ENCODE measurements around the gene CRYGS. TPM values are rescaled to one million over a fixed set of nuclear protein-coding genes. Genes with fewer than 3 reads are reported as not detected.

The CRYGS gene
- total RNA-seq, 4 donors from 2014 or later = 1.4 to 12.3 (median 5.7) TPM

GRCh38 chr3:186511702-186512101 lies 32.5 kb downstream of the CRYGS start:
- Histone ChIP-seq H3K4me1 (peaks cover 0 to 4% (median 0%) of the 10 kb centered on the region in 4 donors), H3K4me3 (no peak overlapping the region), H3K9me3 (peaks cover 0 to 2% (median 0%) of the 10 kb centered on the region in 4 donors), H3K36me3 (no peaks in the 10 kb centered on the region), H3K27me3 (no peaks in the 10 kb centered on the region), H3K27ac (no peak overlapping the region)
- no peak for DNase-seq
- TF ChIP-seq CTCF (IDR thresholded peaks at IDR 0.05) = no peak
- TF ChIP-seq POLR2A (IDR thresholded peaks at IDR 0.05) = no peak

DNA sequence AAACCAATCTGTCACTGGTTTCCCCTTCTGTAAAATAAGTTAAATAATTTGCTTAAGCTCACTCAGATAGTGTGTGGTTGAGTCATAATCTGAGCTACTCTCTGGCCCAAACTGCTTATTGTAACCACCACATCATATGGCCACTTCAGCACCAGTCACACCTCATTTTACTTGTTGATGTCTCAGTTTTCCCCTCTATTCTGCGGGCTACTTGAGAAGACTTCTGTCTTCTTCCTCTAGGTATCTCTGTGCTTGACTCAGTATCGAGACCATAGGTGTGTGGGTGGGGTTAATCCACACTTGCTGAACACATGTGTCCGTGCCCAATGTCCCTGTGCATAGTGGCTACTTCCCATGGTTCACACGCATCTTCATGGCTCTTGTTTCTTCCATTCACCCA lies 32.9 kb downstream of the CRYGS start:
- no peaks in the 10 kb centered on the region for H3K9me3 ChIP-seq
- peaks cover 0 to 4% (median 0%) of the 10 kb centered on the region in 4 donors for H3K4me1 ChIP-seq
- no peak for DNase-seq
- H3K27ac ChIP-seq = no peak overlapping the region
- H3K4me3 ChIP-seq = no peak overlapping the region
- no peaks in the 10 kb centered on the region for H3K27me3 ChIP-seq
- no peaks in the 10 kb centered on the region for H3K36me3 ChIP-seq
- TF ChIP-seq CTCF (IDR thresholded peaks at IDR 0.05) = no peak
- TF ChIP-seq POLR2A (IDR thresholded peaks at IDR 0.05) = no peak

DNA sequence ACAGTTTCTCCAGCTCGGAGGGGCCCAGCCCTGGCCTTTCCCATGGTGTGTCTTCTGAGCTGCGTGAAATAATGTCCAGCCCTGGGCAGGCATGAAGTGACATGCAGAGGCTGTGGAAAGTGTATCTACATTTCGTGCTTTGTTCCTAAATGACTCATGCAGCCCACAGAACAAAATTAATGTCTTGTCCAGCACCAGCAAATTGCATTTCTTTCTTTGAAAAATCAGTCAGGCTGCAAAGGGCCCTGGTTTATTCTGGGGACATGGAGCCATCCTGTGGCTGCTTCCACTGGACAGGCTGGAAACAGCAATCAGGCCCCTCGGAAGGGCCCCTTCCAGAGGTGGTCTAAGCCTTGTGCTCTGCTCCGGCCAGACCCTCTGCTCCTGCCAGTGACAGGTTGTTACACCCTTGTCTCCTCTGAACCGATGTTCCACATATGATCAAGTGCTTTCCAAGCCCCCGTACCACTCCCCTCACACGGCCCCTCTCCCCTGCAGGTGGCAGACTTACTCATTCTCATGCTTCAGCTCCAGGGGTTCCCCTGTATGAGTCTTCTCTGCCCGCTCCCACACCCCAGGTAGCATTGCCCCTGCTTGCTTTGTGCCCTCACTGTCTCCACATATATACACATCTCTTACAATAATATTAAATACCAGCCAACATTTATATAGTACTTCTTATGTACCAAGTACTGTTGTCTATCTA lies 33.7 kb downstream of the CRYGS start:
- no peaks in the 10 kb centered on the region for H3K27me3 ChIP-seq
- H3K4me3 ChIP-seq = no peak overlapping the region
- H3K36me3 ChIP-seq = no peaks in the 10 kb centered on the region
- TF ChIP-seq CTCF (IDR thresholded peaks at IDR 0.05) = no peak
- no peak for TF ChIP-seq POLR2A (IDR thresholded peaks at IDR 0.05)
- peaks cover 0 to 4% (median 0%) of the 10 kb centered on the region in 4 donors for H3K4me1 ChIP-seq
- no peaks in the 10 kb centered on the region for H3K9me3 ChIP-seq
- no peak for DNase-seq
- no peak overlapping the region for H3K27ac ChIP-seq

DNA sequence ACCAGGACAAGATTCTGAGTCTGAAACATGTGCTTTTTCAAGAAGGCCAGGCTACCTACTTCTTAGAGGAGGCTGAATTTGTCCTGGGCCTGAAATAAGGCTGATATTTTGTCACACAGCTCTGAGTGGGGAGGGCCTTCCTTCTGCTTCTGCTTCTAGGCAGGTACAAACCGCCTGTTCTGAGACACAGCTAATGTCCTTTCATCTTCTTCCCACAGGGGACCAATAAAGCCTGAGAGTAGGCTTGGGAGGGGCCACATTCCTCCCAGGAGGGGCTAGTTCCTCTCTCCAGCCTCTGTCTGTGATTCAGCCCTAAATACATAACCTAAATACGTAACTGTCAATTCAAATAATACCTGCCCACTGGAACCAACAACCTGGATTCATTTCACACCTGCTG lies 34.8 kb downstream of the CRYGS start:
- DNase-seq = no peak
- Histone ChIP-seq H3K27me3 (no peaks in the 10 kb centered on the region), H3K4me1 (no peaks in the 10 kb centered on the region), H3K27ac (no peak overlapping the region), H3K36me3 (no peaks in the 10 kb centered on the region), H3K9me3 (no peaks in the 10 kb centered on the region), H3K4me3 (no peak overlapping the region)
- no peak for TF ChIP-seq POLR2A (IDR thresholded peaks at IDR 0.05)

- no peak overlapping the region for H3K4me3 ChIP-seq
- no peaks in the 10 kb centered on the region for H3K36me3 ChIP-seq
- no peaks in the 10 kb centered on the region for H3K27me3 ChIP-seq
- DNase-seq = no peak
- no peaks in the 10 kb centered on the region for H3K9me3 ChIP-seq
- H3K4me1 ChIP-seq = no peaks in the 10 kb centered on the region
- no peak overlapping the region for H3K27ac ChIP-seq
- TF ChIP-seq CTCF (IDR thresholded peaks at IDR 0.05) (no peak), POLR2A (IDR thresholded peaks at IDR 0.05) (no peak)
These were observed 37.3 kb downstream of the CRYGS start for GRCh38 chr3:186506857-186507256.

DNA sequence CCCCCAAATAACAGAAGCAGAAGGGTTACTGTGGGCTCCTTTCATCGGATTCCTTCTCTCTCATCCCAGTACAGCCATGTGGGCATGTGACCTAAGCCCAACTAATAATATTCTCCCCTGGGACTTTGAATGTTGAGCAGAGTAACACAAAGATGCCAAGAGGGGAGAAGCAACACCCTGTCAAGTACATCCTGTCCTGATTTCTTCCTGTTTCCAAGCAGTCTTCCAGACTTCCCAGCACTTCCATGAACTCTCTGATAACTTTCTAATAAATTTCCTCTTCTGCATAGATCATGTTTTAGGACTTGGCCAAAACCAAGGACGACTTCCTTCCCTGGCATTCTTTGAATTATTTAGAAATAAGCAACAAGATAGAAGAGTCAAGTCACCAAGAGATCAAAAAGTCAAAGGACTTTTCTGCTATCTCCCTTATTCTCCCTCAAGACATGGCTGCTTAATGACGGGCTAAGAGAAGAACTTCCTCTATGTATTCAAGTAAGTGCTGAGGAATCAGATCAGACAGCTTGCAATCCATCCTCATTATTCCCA lies 37.9 kb downstream of the CRYGS start:
- H3K4me3 ChIP-seq = no peak overlapping the region
- TF ChIP-seq POLR2A (IDR thresholded peaks at IDR 0.05) (no peak), CTCF (IDR thresholded peaks at IDR 0.05) (no peak)
- H3K36me3 ChIP-seq = no peaks in the 10 kb centered on the region
- no peak overlapping the region for H3K27ac ChIP-seq
- no peaks in the 10 kb centered on the region for H3K27me3 ChIP-seq
- H3K9me3 ChIP-seq = no peaks in the 10 kb centered on the region
- H3K4me1 ChIP-seq = no peaks in the 10 kb centered on the region
- no peak for DNase-seq

Data from Peyer's patch (tissue), 4 donors.